ENCODE results near the gene LRRC7. TPM values are rescaled to one million over a fixed set of nuclear protein-coding genes. Genes with fewer than 3 reads are reported as not detected.

Gene LRRC7
- total RNA-seq, 4 donors from 2014 or later, result 11.1 to 21.3 (median 14.1) TPM

DNA sequence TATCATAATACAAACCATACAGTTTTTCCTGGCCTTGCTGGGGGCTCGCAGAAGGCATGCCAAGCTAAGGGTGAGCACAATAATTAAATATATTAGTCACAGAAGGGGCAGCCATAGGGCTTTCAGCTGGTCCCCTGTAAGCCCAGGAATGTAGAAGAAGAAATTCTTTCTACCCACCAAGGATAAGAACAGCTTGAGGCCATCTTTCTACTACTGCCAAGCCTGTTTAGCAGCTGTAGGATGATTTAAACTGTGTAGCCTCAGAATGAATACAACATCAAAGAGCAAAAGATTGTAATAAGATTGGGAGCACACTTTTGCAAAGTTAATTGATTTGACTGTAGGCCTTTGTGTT lies 171.5 kb downstream of the LRRC7 start:
- Histone ChIP-seq H3K9me3 (peaks cover 0 to 13% (median 0%) of the 10 kb centered on the region in 4 donors), H3K27ac (no peak overlapping the region), H3K4me1 (peaks cover 0 to 12% (median 0%) of the 10 kb centered on the region in 4 donors), H3K36me3 (no peaks in the 10 kb centered on the region), H3K27me3 (no peaks in the 10 kb centered on the region), H3K4me3 (no peak overlapping the region)
- no peak for DNase-seq (ENCODE audit: low spot score in 2 of 2)
- TF ChIP-seq EP300 (IDR thresholded peaks at IDR 0.05), result no peak
- TF ChIP-seq, protein P1, sequence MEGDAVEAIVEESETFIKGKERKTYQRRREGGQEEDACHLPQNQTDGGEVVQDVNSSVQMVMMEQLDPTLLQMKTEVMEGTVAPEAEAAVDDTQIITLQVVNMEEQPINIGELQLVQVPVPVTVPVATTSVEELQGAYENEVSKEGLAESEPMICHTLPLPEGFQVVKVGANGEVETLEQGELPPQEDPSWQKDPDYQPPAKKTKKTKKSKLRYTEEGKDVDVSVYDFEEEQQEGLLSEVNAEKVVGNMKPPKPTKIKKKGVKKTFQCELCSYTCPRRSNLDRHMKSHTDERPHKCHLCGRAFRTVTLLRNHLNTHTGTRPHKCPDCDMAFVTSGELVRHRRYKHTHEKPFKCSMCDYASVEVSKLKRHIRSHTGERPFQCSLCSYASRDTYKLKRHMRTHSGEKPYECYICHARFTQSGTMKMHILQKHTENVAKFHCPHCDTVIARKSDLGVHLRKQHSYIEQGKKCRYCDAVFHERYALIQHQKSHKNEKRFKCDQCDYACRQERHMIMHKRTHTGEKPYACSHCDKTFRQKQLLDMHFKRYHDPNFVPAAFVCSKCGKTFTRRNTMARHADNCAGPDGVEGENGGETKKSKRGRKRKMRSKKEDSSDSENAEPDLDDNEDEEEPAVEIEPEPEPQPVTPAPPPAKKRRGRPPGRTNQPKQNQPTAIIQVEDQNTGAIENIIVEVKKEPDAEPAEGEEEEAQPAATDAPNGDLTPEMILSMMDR (IDR thresholded peaks at IDR 0.05), result no peak
- TF ChIP-seq POLR2A (IDR thresholded peaks at IDR 0.05), result no peak
- WGBS, 2 donors, result 82 to 90% methylated on average over 1 of the region's 1 CpG

- 50 to 57% methylated on average over 3 of the region's 3 CpGs for WGBS, 2 donors
- Histone ChIP-seq H3K27me3 (no peaks in the 10 kb centered on the region), H3K36me3 (no peaks in the 10 kb centered on the region), H3K27ac (no peak overlapping the region), H3K9me3 (no peaks in the 10 kb centered on the region), H3K4me1 (peaks cover 0 to 8% (median 0%) of the 10 kb centered on the region in 4 donors), H3K4me3 (no peak overlapping the region)
- no peak for DNase-seq (ENCODE audit: low spot score in 2 of 2)
- TF ChIP-seq, protein P1 (IDR thresholded peaks at IDR 0.05), result no peak
Measured at GRCh38 chr1:69743146-69743545, 175.4 kb downstream of the LRRC7 start.

DNA sequence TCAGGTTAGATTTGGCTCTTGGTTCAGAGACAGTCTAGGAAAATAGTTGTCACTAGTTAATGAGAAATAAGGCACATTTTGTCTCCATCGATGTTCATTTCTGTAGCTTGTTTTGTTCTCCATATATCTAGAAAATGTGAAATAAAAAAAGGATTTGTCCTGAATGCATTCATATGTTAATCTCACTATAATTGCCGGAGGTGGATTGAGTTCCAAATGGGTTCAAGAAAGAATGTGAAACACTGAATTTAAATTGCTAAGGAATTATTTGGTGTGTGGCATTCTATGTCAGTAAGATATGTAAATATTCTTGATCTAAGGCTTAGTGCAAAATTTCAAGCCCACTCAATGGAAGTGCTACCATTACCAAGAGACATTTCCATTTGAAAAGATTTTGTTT lies 176.7 kb downstream of the LRRC7 start:
- Histone ChIP-seq H3K27ac (no peak overlapping the region), H3K4me1 (no peaks in the 10 kb centered on the region), H3K9me3 (no peaks in the 10 kb centered on the region), H3K36me3 (no peaks in the 10 kb centered on the region), H3K27me3 (no peaks in the 10 kb centered on the region), H3K4me3 (no peak overlapping the region)
- no peak for DNase-seq (ENCODE audit: low spot score in 2 of 2)
- 56 to 69% methylated on average over 2 of the region's 2 CpGs for WGBS, 2 donors
- TF ChIP-seq, protein P1 (IDR thresholded peaks at IDR 0.05), result no peak
- TF ChIP-seq EP300 (IDR thresholded peaks at IDR 0.05), result no peak

- TF ChIP-seq, protein P1 (IDR thresholded peaks at IDR 0.05), result no peak
- TF ChIP-seq EP300 (IDR thresholded peaks at IDR 0.05) (no peak), POLR2A (IDR thresholded peaks at IDR 0.05) (no peak)
- H3K9me3 ChIP-seq, result no peaks in the 10 kb centered on the region
- H3K4me3 ChIP-seq, result no peak overlapping the region
- WGBS, 2 donors, result 74 to 82% methylated on average over 2 of the region's 2 CpGs
- no peak overlapping the region for H3K27ac ChIP-seq
- no peaks in the 10 kb centered on the region for H3K27me3 ChIP-seq
- H3K4me1 ChIP-seq, result no peaks in the 10 kb centered on the region
- no peak for DNase-seq (ENCODE audit: low spot score in 2 of 2)
- no peaks in the 10 kb centered on the region for H3K36me3 ChIP-seq
Measured at GRCh38 chr1:69747207-69747606, 179.5 kb downstream of the LRRC7 start.

DNA sequence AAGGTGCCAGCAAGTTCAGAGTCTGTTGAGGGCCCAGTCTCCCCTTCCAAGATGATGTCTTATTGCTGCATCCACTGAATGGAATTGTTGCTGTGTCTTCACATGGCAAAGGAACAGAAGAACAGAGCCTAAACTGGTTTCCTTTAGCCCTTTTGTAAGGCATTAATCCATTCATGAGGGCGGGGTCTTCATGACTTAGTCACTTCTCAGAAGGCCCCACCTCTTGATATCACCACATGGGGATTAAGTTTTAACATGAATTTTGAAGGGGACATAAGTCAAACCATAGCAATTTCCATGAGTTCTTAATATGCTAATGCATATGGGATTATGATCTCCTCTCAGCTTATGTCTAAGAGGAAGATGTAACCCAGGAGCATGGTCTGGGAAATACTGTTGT lies 182.9 kb downstream of the LRRC7 start:
- no peaks in the 10 kb centered on the region for H3K9me3 ChIP-seq
- H3K4me1 ChIP-seq, result no peaks in the 10 kb centered on the region
- no peak for TF ChIP-seq POLR2A (IDR thresholded peaks at IDR 0.05)
- TF ChIP-seq, protein P1 (IDR thresholded peaks at IDR 0.05), result no peak
- no peak for TF ChIP-seq EP300 (IDR thresholded peaks at IDR 0.05)
- H3K27me3 ChIP-seq, result no peaks in the 10 kb centered on the region
- H3K4me3 ChIP-seq, result no peak overlapping the region
- H3K36me3 ChIP-seq, result no peaks in the 10 kb centered on the region
- WGBS, 2 donors, result 83 to 100% methylated on average over 1 of the region's 1 CpG
- DNase-seq (ENCODE audit: low spot score in 2 of 2), result no peak
- H3K27ac ChIP-seq, result no peak overlapping the region
